ENCODE results near the gene TAMALIN. TPM values are rescaled to one million over a fixed set of nuclear protein-coding genes. Genes with fewer than 3 reads are reported as not detected.

The TAMALIN gene
- total RNA-seq, 1 donor from 2014 or later = 52.8 TPM

- H3K36me3 Mint-ChIP-seq (ENCODE audit: low read depth) = peaks cover 49% of the 10 kb centered on the region
- no peak for TF ChIP-seq CTCF (IDR thresholded peaks at IDR 0.05)
- intact Hi-C loops (cut with micrococcal nuclease) = no loop called here
- no peaks in the 10 kb centered on the region for H3K9me3 Mint-ChIP-seq
- ChIA-PET POLR2A (interaction anchor here (0.9 to 1.0 kb wide), 2 partner anchors 9 to 36 kb away, joined by 3 read pairs; partner anchors contain the start of genes NR4A1 and TAMALIN), CTCF (interaction anchor here (1.1 to 13.2 kb wide), 2 partner anchors 9 to 22 kb away, joined by 3 to 306 read pairs; partner anchors contain the start of gene TAMALIN)
- no peak overlapping the region for H3K27ac Mint-ChIP-seq
- H3K4me3 Mint-ChIP-seq = no peak overlapping the region
- no peak for ATAC-seq (ENCODE audit: low read depth)
- peaks cover 23% of the 10 kb centered on the region for H3K4me1 Mint-ChIP-seq
- no peak for DNase-seq
- H3K27me3 Mint-ChIP-seq = no peaks in the 10 kb centered on the region
Observed at GRCh38 chr12:52015532-52016041, 8.8 kb downstream of the TAMALIN start.

GRCh38 chr12:52018433-52019112 lies 11.8 kb downstream of the TAMALIN start:
- no peak overlapping the region for H3K4me3 Mint-ChIP-seq
- H3K9me3 Mint-ChIP-seq = no peaks in the 10 kb centered on the region
- ATAC-seq (ENCODE audit: low read depth) (no peak), DNase-seq (no peak)
- TF ChIP-seq CTCF (IDR thresholded peaks at IDR 0.05) = no peak
- ChIA-PET POLR2A (interaction anchor here (1.0 to 1.9 kb wide), 2 partner anchors 12 to 19 kb away, joined by 5 to 8 read pairs; partner anchors contain the start of gene TAMALIN), CTCF (interaction anchor here (10.7 to 13.2 kb wide), 3 partner anchors 12 to 99 kb away, joined by 191 to 310 read pairs (median 306); partner anchors contain the start of gene TAMALIN)
- H3K4me1 Mint-ChIP-seq = peaks cover 40% of the 10 kb centered on the region
- intact Hi-C loops (cut with micrococcal nuclease) = no loop called here
- no peak overlapping the region for H3K27ac Mint-ChIP-seq
- H3K36me3 Mint-ChIP-seq (ENCODE audit: low read depth) = peaks cover 22% of the 10 kb centered on the region
- H3K27me3 Mint-ChIP-seq = no peaks in the 10 kb centered on the region

DNA sequence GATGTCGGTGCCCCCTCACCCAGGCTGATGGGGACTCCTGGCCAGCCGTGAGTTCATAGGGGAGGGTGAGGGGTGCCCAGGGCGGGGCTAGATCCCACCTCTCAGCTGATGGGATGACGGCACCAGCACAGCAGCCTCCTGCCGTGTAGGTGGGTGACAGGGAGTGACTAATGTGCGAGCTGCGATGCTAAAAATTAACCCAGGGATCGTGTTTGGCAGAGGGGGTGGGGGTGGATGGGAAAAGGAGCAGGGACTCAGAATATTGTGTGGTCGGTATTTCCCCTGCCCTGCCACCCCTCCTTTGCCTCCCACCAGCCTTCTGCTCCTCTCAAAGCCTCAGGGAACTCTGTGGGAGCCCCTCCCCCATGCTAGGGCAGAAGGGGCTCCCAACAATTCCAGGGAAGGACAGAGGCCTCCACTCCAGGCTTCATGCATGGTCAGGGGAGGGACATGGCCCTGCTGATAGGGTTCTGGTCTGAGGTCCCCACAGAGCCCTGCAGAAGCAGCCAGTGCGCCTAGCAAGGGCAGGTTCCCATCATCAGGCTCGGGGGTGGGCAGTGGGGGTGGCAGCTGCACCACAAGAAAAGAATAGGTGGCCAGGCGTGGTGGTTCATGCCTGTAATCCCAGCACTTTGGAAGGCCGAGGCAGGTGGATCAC lies 12.5 kb downstream of the TAMALIN start:
- no peak for DNase-seq
- H3K27ac Mint-ChIP-seq = no peak overlapping the region
- no peak for TF ChIP-seq CTCF (IDR thresholded peaks at IDR 0.05)
- peaks cover 15% of the 10 kb centered on the region for H3K36me3 Mint-ChIP-seq (ENCODE audit: low read depth)
- H3K4me1 Mint-ChIP-seq = peaks cover 45% of the 10 kb centered on the region
- no peak overlapping the region for H3K4me3 Mint-ChIP-seq
- ChIA-PET CTCF (interaction anchor here (1.1 to 13.2 kb wide), 7 partner anchors 13 to 102 kb away, joined by 4 to 342 read pairs (median 191); partner anchors contain the start of genes SMIM41 and TAMALIN), POLR2A (interaction anchor here (1.0 to 7.5 kb wide), 3 partner anchors 11 to 26 kb away, joined by 5 to 217 read pairs (median 54); partner anchors contain the start of gene TAMALIN)
- no peaks in the 10 kb centered on the region for H3K9me3 Mint-ChIP-seq
- intact Hi-C loops (cut with micrococcal nuclease) = no loop called here
- no peak for ATAC-seq (ENCODE audit: low read depth)
- no peaks in the 10 kb centered on the region for H3K27me3 Mint-ChIP-seq

DNA sequence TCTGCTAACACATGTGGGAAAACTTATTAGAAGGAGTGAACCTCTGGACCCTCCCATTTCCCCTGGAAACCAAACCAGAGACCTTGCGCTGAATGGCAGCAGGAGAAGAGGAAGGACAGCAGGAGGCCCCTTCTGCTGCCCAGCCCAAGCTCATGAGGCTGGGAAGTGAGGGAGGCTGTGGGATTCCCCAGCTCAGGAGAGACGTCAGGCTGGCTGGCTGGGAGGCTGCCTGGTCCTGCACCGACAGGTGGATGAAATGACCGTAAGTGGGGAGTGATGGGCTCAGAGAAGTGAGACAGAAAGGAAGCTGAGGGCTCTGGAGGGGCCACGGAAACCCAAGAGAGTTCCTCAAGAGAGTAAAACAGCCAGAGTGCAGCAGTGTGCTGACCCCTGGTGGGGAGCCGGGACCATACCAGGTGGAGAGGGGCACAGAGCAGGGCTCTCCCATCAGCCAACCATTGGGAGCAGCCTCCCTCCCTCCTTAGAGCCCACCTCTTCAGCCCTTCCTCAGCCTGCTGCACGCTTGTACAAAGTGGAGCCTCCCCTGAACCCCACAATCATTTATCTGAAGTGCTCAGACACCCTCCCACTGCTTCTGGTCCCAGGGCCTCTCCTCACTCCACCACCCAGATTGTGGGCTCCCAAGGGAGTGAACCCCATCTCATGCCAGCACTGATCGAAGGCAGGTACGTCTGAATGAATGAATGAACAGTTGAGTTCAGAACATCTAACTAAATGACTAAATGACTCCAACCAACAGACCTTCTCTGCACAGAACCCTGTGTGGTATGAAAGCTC lies 14.0 kb downstream of the TAMALIN start:
- peak; percentile 58 for ATAC-seq (ENCODE audit: low read depth)
- intact Hi-C loops (cut with micrococcal nuclease) = loop anchor here (1.0 to 5.0 kb wide), 2 partner anchors 27 to 598 kb away; partner anchors contain the start of gene SLC4A8
- H3K4me1 Mint-ChIP-seq = peaks cover 58% of the 10 kb centered on the region
- ChIA-PET CTCF (interaction anchor here (0.7 to 13.2 kb wide), 15 partner anchors 11 to 680 kb away, joined by 3 to 342 read pairs (median 6); partner anchors contain the start of genes SMIM41 and TAMALIN), POLR2A (interaction anchor here (1.6 to 7.5 kb wide), 3 partner anchors 13 to 30 kb away, joined by 4 to 217 read pairs (median 54); partner anchors contain the start of genes NR4A1 and TAMALIN)
- H3K4me3 Mint-ChIP-seq = peak overlapping the region; percentile 29
- peak overlapping the region; percentile 21 for H3K27ac Mint-ChIP-seq
- H3K27me3 Mint-ChIP-seq = no peaks in the 10 kb centered on the region
- peak; percentile 61 for DNase-seq
- peaks cover 9% of the 10 kb centered on the region for H3K36me3 Mint-ChIP-seq (ENCODE audit: low read depth)
- TF ChIP-seq CTCF (IDR thresholded peaks at IDR 0.05) = no peak
- H3K9me3 Mint-ChIP-seq = no peaks in the 10 kb centered on the region
